Measurements from ENCODE around the gene SRRM4.
A peak's percentile ranks its signal among the peaks of the same experiment; 100 is the strongest.
"Not testable (repeated sequence)": the region's sequence is repeated elsewhere in the genome, so short reads cannot be mapped to it uniquely, and the experiment has no call there.

The SRRM4 gene

GRCh38 chr12:119011231-119011630 lies 29.9 kb downstream of the SRRM4 start:
- no peak for DNase-seq

- DNase-seq = no peak
Observed at GRCh38 chr12:119012179-119012578, 30.8 kb downstream of the SRRM4 start.

DNA sequence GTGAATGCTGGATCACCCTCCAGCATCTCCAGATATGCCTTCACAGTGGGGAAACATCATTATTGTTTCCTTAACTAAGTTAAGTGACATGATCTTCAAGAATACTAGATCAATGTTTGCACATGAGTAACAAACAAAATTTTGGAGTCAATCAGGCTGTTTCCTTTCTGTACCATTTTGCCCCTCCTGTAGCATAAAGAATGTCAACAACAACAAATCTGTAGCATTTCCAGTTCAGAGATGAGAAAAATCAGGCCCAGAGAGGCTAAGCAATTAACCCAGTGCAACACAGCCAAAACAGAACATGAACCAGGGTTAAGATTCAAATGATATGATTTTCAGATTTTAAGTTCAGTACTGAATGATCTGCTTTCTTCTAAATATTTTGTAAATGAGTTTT lies 31.7 kb downstream of the SRRM4 start:
- DNase-seq = no peak

- DNase-seq = no peak
Observed at GRCh38 chr12:119014368-119014767, 33.0 kb downstream of the SRRM4 start.

DNA sequence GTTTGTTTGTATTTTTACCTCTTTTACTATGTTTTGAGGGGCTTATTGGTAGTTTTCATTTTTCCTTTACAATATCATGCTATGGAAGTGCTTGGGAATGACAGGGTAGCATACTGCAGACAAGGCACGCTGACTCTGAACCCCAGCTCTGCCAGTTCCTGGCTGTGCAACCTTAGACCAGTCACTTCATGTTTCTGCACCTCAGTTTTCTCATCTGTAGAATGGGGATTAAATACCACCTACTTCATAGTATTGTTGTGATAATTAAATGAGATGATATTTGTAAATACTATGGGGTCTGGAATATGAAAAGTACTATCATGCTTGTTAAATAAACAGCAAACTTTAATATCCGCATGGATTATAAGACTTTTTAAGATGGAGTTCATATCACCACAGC lies 35.4 kb downstream of the SRRM4 start:
- no peak for DNase-seq

DNA sequence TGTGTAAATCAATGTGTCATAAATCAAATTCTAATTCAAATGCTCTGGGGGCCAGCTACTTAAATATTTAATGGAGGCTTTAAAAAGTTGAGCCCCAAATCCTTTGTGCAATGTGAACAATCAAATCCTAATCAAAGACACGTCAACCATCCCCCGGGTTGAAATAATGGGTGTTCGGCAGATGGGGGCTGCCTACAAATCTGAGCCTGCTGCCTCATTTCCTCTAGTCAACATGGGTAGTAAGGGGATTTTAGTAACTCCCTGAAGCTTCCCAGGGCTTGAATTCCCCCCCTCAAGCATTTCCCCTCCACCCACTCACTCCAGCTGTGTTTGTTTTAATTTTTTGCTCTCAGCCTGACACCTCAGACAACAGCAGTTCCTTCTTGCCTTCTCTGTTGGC lies 37.8 kb downstream of the SRRM4 start:
- no peak for DNase-seq

DNA sequence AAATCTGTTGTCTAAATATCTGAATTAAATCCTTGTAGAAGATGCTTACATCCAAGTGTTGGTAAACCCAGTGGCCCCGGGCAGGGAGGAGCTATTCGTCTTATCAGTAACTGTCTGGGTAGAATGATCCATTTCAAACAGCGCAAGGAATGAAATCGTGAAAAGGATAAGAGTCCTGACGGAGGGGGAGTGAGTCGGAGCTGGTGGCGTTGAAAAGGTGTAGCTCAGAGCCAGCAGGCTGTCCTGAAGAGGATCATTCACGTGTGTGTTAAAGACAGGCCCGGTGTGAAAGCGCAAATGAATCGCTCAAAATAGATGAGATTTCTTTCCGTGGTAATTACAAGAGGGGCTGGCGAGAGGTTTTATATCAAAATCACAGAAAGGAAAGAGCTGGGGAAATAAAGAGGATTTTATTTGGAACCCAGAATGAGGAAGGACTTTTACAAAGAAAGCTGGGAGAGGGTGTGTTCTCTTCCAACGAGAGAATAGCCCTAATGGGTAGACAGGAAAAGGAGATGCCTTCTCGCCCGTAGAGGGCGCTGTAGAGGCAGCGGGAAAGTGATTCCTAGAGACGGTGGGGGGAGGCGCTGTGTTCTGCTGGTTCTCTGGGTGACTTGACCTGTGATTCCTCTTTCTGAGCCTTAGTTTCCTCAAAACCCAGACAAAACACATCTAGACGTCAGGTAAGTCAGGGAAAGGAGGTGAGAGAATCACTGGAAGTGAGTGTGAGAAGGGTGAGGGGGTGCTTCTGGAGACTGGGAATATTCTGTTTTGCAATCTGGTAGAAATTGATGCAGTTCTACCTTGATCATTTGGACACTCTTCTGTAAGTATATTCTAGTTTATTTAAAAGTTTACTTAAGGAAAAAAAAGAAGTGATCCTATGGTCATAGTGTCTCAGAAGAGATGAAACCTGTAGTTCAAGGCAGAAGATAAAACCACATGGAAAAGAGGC lies 39.3 kb downstream of the SRRM4 start:
- no peak for DNase-seq

DNA sequence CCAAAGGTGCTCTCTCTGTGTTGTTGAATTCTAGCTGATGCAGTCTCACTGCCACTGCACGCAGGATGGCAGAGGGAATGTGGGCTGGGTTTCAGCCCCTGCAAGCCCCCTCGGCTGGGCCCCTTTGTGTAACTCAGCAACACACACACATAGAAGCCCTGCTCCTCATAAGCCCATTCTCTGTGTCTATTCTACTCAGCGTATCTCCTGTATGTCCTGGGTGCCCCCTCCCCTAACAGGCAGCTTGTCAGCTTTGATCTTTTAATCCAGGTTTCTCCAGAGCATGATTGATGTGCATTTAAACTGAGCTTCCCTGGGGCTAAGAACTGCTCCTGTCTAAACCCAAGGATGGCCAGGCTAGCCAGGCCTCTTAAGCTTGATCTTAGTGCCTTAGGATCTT lies 43.0 kb downstream of the SRRM4 start:
- DNase-seq = no peak

GRCh38 chr12:119025786-119026185 lies 44.4 kb downstream of the SRRM4 start:
- DNase-seq = no peak

DNA sequence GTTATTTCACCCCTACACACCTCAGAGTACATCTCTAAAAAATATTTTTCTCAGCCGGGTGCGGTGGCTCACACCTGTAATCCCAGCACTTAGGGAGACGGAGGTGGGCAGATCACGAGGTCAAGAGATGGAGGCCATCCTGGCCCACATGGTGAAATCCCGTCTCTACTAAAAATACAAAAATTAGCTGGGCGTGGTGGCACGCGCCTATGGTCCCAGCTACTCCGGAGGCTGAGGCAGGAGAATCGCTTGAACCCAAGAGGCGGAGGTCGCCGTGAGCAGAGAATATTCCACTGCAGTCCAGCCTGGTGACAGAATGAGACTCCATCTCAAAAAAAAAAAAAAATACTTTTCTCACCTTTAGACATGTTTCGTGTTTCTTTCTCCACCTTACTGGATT lies 52.0 kb downstream of the SRRM4 start:
- DNase-seq = not testable (repeated sequence)

GRCh38 chr12:119036878-119037825 lies 55.8 kb downstream of the SRRM4 start:
- peak; percentile 26 for DNase-seq

DNA sequence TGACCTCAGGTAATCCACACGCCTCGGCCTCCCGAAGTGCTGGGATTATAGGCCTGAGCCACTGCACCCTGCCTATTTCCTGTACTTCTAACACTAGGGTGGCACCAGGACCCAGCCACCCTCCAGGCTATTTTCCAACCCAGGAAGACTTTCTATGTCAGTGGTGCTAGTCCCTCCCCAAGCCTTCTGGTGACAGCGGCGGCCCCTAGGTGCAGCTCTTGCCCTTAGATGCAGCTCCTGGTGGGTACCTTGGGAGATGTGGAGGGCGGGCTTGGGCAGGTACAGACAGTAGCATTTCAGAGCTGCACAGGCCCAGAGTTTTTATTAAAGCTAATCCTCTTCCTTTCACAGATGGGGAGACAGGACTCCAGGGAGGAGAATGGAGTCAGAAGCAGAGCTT lies 62.8 kb downstream of the SRRM4 start:
- DNase-seq = no peak

DNA sequence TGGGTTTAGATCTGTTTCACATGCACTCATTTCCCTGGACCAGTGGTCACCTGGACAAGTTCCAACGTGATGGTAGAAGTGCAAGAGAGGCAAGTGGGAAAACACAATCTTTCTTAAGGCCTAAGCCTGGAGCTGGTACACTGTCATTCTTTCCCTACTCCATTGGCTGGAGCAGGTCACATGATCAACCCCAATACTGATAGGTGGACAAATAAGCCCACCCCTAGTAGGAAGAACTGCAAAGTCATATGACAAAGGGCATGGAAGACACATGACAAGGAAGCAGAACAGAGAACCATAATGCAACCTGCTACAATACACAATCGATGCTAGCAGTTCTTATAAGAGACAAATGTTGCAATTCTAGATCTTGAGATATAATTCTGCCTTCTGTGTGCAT lies 66.3 kb downstream of the SRRM4 start:
- DNase-seq = no peak

DNA sequence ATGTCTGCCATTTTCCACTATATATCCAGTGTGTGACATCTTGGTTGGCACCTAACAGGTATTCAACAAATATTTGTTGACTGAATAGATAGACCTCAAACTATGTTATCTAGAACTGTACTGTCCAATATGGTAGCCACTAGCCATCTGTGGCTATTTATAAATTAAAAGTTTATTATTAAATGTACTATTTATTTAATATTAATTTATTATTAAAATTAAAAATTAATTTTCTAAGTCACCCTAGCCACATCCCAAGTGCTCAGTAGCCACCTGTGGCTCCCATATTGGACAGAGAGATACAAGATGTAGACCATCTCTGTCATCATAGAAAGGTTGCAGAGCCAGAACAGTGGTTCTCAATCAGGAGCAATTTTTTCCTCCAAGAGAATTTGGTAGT lies 69.3 kb downstream of the SRRM4 start:
- no peak for DNase-seq

GRCh38 chr12:119051474-119051873 lies 70.1 kb downstream of the SRRM4 start:
- DNase-seq = no peak

- DNase-seq = no peak
Observed at GRCh38 chr12:119052001-119052400, 70.7 kb downstream of the SRRM4 start.

- no peak for DNase-seq
Observed at GRCh38 chr12:119055977-119056376, 74.6 kb downstream of the SRRM4 start.

DNA sequence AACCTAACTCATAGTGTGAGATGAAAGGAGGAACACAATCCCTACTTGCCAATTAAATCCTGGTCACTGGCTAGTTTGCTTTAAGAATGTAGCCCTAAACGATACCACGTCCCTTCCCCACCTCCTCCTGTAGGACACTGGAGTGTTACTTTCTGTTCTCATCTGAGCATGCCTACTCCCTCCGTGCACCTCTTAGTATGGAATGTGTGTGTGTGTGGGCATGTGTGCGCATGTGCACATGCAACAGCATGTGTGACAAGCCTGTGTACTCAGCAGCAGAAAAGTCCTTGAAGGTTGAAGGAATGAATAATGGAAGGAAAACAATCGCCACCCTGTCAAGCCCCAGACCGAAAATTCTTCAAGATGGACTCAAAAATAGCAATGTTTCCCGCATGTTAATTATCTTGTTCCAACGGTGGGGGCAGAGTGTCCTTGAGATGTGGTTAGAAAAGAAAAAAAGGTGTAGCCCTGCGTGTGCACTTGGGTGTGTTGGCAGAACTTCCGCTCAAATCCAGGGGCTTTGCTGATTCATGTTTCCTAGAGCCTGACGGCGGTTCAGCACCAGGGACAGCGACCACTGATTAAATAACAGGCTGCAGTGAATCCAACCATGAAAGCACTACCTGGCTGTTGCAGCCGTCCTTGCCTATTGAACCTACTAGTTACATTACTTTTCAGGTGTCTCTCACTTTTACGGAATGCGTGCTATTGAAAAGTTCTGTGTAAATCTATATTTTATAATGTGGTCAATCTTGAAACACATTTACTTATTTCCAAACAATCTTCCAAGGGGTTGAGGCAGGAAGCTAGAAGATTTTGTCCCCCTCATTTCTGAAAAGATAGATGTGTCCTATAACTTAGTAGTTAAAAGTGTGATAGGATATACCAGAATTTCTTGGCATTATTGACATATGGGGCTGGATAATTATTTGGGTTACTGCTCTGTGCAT lies 79.8 kb downstream of the SRRM4 start:
- DNase-seq = no peak

DNA sequence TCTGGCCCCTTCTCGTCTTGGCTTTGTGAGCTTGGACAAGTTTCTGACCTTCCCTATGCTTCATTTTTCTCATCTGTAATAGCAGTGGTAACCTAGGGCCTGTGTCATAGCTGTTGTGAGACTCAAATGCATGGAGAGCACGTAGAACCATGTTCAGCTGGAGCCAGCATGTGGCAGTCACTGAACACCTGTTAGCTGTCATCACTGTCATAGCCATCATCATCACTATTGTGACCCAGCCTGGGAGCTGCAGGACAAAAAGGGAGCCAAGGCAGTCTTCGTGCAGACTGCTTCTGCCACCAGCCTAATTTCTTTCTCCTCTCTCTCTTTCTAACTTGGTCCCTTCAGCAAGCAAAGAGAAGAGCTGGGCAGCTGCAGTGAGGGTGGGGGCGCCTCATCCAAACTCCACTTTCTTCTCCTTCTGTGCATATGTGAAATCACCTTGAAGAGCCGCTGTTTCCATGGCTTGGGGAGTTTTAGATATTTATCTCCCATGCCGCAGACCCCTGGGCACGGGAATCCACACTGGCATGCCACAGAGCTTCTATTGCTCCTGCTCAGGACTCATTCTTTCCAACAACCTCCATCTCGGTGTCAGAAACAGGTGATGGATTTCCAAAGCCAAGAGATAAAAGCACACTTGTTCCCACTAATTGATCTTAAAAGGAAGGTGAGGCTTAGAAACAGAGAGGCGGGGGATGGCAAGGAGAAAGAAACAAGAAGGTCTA lies 87.0 kb downstream of the SRRM4 start:
- DNase-seq = no peak

DNA sequence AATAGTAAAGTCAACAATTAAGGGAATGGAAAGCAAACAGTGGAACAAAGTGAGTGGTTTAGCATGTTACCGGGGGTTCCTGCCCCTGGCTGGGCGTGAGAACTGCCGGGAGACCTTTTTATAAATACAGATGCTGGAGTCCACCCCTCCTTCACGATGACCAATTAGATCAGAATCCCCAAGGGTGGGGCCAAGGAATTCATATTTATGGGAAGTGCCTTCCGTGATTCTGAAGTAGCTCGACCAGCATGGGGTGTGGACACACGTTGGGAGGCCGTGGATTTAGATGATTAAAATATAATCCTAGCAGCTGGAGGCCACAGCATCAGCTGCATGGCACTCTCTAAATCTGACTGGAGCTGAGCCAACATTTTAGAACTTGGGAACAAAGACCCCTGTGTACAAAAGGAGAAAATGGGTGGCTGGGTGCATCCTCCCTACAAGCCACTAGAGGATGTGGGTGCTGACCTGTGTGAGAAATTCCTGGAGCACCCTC lies 87.9 kb downstream of the SRRM4 start:
- DNase-seq = no peak

GRCh38 chr12:119071176-119071575 lies 89.8 kb downstream of the SRRM4 start:
- no peak for DNase-seq
